Measurements from ENCODE around the gene PARD3. TPM values are rescaled to one million over a fixed set of nuclear protein-coding genes. Genes with fewer than 3 reads are reported as not detected.

The PARD3 gene
- total and polyA plus RNA-seq, 8 donors: 25.6 to 54.5 (median 47.8) TPM

DNA sequence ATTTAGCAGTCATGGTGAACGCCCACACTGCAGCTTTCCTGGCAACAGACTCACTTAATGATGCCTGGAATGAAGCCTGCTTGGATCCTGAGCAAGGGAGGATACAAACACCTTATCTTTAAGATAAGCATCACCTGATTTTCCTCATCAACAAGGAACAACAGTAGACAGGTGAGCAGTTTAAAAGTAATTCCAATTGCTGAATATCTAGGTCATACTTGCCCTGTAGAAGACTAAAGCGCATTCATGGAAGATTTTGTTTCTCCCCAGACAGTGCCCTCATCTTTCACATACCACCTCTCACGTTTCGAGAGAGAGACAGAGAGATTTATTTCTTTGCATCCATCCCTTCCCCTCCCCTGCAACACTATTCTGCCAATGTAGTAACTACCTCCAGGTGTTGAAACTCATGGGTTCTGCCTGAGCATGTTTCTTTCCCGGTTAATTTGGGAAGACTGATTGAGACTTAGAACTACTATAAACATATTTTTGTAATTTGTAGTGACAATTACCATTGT is 660.7 kb downstream of the PARD3 start:
- Histone ChIP-seq H3K36me3 (no peaks in the 10 kb centered on the region), H3K4me1 (no peaks in the 10 kb centered on the region), H3K27me3 (no peaks in the 10 kb centered on the region), H3K27ac (no peak overlapping the region), H3K9me3 (no peaks in the 10 kb centered on the region), H3K4me3 (no peak overlapping the region)
- intact Hi-C loops (cut with DNase I): no loop called here
- DNase-seq (no peak), ATAC-seq (no peak)
- TF ChIP-seq, protein P1, sequence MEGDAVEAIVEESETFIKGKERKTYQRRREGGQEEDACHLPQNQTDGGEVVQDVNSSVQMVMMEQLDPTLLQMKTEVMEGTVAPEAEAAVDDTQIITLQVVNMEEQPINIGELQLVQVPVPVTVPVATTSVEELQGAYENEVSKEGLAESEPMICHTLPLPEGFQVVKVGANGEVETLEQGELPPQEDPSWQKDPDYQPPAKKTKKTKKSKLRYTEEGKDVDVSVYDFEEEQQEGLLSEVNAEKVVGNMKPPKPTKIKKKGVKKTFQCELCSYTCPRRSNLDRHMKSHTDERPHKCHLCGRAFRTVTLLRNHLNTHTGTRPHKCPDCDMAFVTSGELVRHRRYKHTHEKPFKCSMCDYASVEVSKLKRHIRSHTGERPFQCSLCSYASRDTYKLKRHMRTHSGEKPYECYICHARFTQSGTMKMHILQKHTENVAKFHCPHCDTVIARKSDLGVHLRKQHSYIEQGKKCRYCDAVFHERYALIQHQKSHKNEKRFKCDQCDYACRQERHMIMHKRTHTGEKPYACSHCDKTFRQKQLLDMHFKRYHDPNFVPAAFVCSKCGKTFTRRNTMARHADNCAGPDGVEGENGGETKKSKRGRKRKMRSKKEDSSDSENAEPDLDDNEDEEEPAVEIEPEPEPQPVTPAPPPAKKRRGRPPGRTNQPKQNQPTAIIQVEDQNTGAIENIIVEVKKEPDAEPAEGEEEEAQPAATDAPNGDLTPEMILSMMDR (IDR thresholded peaks at IDR 0.05): no peak

- Histone ChIP-seq H3K4me1 (no peaks in the 10 kb centered on the region), H3K27ac (no peak overlapping the region), H3K9me3 (no peaks in the 10 kb centered on the region), H3K4me3 (no peak overlapping the region), H3K27me3 (no peaks in the 10 kb centered on the region), H3K36me3 (no peaks in the 10 kb centered on the region)
- intact Hi-C loops (cut with DNase I): no loop called here
- DNase-seq (no peak), ATAC-seq (no peak)
- TF ChIP-seq, protein P1 (IDR thresholded peaks at IDR 0.05): no peak
Measured at GRCh38 chr10:34153663-34154382, 661.3 kb downstream of the PARD3 start.

DNA sequence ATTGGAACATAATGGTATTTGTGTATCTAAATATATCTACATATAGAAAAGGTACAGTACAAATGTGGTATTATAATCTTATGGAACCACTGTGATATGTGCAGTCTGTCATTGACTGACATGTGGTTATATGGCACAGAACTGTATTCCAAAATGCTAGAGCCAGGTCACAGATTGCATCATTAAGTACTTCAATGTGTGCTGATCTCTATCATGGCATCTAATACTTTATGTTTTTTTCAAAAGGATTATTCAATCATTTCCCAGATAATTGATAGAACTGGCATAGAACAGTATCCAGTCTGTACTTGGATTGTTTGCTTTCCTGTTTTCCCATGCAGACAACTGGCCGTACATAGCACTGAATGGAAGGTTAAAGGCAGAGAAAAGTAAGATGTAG is 662.7 kb downstream of the PARD3 start:
- DNase-seq: no peak
- TF ChIP-seq, protein P1 (IDR thresholded peaks at IDR 0.05): no peak
- ATAC-seq: no peak
- Histone ChIP-seq H3K27ac (no peak overlapping the region), H3K9me3 (no peaks in the 10 kb centered on the region), H3K27me3 (no peaks in the 10 kb centered on the region), H3K4me3 (no peak overlapping the region), H3K36me3 (no peaks in the 10 kb centered on the region), H3K4me1 (no peaks in the 10 kb centered on the region)
- intact Hi-C loops (cut with DNase I): no loop called here

DNA sequence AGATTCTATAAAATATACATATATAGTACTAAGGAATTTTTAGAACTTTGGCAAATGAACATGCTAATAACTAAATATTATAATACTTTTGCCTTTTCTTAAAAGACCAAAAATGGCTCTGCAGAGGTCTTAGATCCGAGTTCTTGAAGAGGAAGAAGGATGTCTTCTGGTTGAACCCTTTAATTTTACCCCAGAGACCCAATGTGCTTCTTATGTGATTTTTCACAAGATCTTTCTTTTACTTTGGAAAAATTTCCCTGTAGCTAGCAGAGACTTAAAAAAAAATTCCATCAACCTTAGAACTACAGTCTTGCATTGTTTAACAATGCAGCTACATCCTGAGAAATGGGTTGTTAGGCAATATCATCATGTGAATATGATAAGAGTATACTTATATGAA is 663.2 kb downstream of the PARD3 start:
- H3K4me1 ChIP-seq: no peaks in the 10 kb centered on the region
- H3K4me3 ChIP-seq: no peak overlapping the region
- no peak overlapping the region for H3K27ac ChIP-seq
- DNase-seq (no peak), ATAC-seq (no peak)
- H3K9me3 ChIP-seq: no peaks in the 10 kb centered on the region
- intact Hi-C loops (cut with DNase I): no loop called here
- no peaks in the 10 kb centered on the region for H3K27me3 ChIP-seq
- no peaks in the 10 kb centered on the region for H3K36me3 ChIP-seq
- TF ChIP-seq, protein P1 (IDR thresholded peaks at IDR 0.05): no peak

DNA sequence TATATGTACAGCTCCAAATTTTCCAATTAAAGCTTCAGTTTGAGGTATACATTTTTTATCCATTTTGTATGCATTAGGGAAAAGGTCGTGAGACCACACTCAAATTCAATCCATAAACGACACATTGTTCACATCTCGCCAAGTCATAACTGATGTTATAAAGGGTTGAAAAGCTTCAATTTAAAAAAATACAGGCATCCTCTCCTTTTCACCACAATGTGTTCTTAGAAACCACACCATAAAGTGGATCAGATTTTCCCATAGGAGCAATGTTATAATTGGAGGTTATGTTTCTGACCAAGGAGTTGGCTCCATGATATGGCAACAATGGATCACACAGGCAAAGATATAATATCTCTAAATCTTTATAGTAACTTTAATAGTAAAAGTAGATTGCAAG is 663.6 kb downstream of the PARD3 start:
- intact Hi-C loops (cut with DNase I): no loop called here
- no peaks in the 10 kb centered on the region for H3K4me1 ChIP-seq
- H3K27me3 ChIP-seq: no peaks in the 10 kb centered on the region
- H3K27ac ChIP-seq: no peak overlapping the region
- no peak overlapping the region for H3K4me3 ChIP-seq
- H3K36me3 ChIP-seq: no peaks in the 10 kb centered on the region
- TF ChIP-seq, protein P1 (IDR thresholded peaks at IDR 0.05): no peak
- H3K9me3 ChIP-seq: no peaks in the 10 kb centered on the region
- DNase-seq: no peak
- no peak for ATAC-seq
